GM18867 (cell line): ENCODE data around the gene SCGN.

ENCODE experiments used
- ATAC-seq: cut with Tn5 transposase; IDR thresholded peaks from one replicate; pipeline ENCODE4 v1.9.1; 2021; ENCODE audit warnings: mild to moderate bottlenecking, moderate library complexity; ENCODE audit not compliant: unreplicated experiment

The SCGN gene

GRCh38 chr6:25652007-25652515, at the start of gene SCGN:
SCGN (plus strand) TSS chr6:25652215; CDS start chr6:25652404, 189 bp downstream.
- no peak for ATAC-seq

- ATAC-seq: no peak
Measured at GRCh38 chr6:25602674-25602982, 49.4 kb upstream of the SCGN start.

DNA sequence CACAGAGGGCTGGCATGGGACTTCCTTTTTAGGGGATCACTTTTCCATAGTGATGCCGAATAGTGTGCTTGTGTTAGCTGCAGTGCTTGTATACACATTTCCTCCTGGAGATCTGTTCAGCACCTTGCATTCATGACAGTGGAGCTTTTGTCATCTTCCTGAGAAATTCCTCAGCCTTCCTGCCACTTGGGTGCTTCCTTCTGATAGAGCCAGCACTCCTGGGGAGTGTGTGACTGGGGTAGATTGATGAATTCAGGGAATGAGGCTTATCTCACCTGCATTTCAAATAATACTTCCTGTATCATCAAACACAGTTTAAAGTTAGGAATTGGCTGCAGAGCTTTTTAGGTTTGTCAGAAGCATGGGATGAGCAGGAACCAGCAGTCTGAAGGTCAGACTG, 48.8 kb upstream of the SCGN start:
- ATAC-seq: no peak

GRCh38 chr6:25606151-25606550, 45.9 kb upstream of the SCGN start:
- ATAC-seq: no peak

DNA sequence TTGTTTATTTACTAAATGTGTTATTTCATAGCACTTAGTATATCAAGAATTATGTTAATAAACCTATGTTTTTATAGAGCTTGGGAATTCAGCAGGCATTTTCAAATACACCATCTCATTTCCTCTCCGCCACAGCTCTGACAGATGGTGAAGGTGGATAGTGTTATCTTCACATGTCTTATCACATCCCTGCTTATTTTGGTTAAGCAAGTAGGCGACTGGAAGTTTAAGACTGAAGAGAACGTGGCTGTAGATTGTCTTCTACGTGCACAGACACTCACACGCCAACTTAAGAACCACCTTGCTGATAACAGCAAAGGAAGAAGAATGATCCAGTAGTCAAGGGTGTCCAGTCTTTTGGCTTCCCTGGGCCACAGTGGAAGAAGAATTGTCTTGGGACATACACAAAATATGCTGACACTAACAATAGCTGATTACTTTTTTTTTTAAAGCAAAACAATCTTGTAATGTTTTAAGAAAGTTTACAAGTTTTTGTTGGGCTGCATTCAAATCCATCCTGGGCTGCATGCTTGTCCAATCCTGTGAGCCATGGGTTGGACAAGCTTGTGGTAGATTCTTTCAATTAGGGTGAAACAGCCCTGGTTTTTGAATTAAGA, 43.3 kb upstream of the SCGN start:
- ATAC-seq: no peak

- no peak for ATAC-seq
Measured at GRCh38 chr6:25612666-25613065, 39.3 kb upstream of the SCGN start.

DNA sequence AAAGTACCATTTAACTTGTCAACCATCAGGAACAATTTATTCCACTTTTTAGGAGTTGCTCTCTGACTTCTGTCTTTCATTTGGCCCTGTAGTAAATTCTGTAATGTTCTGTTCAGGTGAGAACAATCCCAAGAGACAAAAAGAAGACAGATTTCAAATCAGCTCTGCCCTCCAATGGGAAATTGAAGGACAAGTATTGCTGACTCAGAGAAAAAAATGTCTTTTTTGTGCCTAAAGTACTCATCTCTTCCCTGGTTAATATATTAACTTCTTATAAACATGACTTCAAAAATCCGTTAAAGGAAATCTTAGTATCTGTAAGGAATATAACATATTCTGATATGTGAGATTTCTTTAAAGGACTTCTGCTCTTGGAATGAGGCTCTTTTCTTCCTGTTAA, 38.6 kb upstream of the SCGN start:
- no peak for ATAC-seq

DNA sequence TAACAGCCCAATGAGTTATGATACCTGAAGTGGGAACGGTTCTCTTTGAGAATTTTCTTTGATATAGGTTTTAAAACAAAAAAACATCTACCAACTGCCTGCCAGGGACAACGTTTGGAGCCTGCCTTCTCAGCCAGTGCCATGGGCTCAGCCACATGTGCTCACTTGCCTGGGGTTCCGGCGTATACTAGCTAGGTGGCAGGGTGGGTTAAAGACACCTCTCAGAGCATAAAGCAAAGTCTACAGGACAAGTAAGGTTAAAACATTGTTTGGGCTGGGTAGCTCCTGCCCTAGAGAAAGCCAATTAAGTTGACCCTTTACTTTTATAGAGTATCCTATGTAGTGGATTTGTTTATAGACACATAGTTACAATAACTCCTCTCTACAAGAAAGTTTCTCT, 38.0 kb upstream of the SCGN start:
- ATAC-seq: no peak

- no peak for ATAC-seq
Measured at GRCh38 chr6:25615471-25615870, 36.5 kb upstream of the SCGN start.

DNA sequence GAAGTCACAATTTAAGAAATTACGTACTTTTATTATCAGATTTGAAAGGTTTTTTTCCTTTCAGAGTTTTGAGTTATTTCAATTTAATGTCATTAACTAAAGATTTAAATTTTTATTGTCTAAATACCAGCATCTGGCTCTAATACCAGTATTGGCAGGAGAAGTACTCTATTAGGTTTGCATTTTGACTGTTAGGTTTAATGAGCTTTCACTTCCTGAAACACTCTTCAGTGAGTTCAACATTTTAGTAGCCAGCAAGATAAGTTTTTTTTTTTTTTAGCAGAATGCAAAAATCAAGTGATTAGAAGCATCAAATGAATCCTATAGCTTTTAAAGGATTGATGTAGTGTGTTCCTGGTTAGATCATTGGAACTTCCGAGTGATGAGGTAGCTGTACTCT, 34.0 kb upstream of the SCGN start:
- peak; percentile 46 for ATAC-seq

DNA sequence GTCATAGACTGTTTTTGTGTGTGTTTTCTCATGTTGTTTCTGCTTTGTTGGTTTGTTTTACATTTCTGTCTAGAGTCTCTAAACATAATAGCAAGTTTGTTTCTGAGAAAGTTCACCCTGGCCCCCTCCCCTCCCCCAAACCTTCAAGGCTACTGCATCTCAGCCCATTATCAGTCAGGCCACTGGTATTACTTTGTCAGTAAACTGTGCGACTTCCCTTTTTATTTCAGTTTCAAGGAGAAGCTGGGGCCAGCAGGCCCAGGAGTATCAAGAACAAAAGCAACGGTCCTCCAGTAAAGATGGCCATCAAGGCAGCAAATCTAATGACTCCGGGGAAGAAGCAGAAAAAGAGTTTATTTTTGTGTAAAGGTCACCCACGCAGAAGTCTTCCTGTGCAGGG, 32.8 kb upstream of the SCGN start:
- ATAC-seq: no peak

GRCh38 chr6:25620391-25620790, 31.6 kb upstream of the SCGN start:
- ATAC-seq: no peak

DNA sequence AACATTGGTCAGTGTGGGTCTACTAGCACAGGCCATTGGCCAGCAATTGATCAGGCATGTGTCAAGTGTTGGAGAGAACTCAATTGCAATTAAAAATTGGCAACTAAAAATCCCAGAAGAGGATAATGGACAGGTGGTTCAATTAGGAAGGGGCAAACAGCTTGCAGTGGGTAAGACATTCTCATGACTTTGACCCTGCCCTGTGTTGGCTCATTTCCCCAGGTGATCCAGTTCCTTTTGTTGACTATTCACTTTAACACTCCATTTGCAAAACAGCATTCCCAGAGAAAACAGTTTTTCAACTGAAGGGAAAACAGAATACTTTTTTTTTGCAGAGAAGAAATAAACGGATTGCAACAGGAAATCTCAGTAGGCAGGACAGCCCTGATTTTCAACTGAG, 28.9 kb upstream of the SCGN start:
- ATAC-seq: no peak

DNA sequence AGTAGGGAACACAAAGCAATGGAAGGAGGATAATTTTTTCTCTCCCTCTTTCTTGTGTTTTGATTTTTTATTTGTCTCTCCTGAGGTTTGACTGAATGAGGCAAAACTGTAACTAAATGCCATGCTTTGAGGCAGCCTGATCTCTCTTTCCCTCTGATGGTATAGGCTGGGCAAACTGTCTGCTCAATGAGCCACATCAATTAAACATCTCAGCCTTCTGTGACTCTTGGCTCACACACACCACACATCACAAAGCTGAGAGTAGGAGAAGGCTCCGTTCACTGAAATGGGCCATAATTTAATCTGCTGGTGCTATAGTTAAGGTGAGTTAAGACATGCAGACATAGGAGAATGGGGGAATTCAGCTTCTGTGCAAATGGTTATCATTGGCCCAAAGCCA, 28.1 kb upstream of the SCGN start:
- ATAC-seq: no peak

- ATAC-seq: no peak
Measured at GRCh38 chr6:25627001-25627400, 25.0 kb upstream of the SCGN start.

DNA sequence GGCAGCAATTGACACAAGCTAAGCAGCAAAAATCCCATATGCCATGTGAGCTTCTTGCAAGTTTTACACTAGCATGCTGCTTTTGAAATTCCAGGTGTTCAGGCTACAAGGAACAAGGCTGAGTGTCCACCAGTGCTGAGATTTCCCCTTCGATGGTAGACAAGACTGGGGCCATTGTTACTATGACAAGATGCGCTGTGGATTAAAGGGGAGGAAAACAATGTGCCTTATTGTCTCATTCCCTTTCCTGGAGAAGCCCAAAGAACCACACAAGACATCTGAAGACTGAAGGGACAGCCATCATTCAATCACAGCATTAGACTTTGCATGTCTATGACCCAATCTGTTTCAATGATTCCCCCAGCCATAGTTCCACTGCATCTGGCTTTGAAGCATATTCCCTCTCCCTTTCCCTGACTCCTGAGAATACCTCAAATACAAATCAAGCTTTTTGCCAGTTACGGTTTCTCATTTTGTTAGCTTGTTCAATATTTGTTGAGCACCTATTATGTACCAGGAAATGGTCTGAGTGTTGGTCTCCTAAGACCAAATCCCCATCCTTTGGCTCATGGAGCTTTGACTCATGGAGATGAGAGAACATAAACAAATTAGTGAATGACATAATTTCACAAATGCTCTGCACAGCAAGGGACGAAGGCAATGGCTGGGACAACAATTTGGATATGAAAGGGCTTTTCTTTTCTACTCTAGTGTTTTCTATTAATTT, 23.4 kb upstream of the SCGN start:
- ATAC-seq: no peak

DNA sequence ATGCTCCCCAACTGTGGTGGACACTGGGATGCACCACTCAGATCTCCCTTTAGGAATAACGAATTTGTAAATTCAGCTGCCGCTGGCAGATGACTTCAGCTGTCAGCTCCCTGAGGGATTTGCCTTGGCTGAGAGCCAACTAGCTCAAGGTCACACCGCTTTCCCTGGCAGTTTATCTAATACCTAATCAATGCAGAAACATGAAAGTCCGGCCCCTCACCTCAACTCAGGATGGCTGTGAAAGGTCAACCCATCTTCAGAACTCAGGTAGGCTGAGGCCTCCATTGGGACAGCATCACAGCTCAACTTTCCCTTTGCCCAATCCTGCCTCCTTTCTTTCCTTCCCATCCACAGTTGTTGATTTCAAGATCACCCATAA, 22.8 kb upstream of the SCGN start:
- no peak for ATAC-seq

DNA sequence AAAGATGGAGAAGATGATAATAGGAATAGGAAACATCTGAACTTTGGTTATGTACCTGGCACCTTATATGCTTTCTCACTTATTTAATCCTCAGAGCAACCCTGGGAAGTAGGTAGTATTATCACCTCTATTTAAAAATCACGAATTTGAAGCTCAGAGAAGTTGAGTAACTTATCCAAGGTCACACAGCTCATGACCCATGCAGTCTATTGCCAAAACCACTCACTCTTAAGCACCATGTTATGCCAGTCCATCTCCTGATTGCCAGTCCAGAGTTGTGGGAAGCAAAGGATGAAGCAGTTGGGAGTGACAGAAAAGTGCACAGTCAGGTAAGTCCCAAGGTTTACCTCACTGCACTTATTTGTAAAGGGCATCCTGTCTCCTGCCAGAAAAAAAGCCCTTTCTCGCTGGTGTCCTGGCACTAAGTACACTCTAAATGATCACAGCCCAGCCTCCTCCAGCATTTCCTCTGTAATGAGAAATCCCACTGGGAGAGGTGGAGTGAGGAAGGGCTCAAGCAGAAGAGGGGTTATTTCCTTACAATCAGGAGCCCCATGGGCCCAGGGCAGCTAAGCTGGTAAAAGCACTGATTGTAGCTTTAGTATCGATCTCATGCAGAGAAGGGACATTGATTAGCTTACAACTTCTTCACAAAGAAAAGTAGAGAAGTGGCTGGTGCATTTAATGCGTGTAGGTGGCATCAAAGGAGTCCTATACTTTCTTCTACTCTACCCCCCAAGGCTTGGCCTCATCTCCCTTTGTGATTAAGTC, 21.3 kb upstream of the SCGN start:
- no peak for ATAC-seq

DNA sequence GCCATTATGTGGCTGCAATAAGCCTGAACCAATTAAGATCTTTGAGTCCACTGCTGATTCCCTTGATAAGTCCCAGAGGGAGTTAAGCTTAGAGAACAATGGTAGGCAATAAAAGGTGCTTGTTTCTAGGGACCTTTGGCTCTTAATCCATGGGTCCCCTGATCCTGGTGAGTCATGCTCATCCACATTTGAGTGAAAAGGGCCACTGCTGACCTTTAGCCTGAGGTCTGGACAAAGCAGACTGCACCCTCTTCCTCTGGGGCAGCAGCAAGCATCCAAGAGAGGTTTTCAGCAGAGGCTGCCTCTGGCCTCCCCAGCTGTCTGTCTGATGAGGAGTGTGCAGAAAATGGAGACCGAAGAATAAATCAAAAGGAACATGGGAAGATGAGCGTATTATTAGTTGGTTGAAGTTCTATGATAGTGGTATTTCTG, 16.1 kb upstream of the SCGN start:
- ATAC-seq: no peak

- ATAC-seq: no peak
Measured at GRCh38 chr6:25637211-25637610, 14.8 kb upstream of the SCGN start.

GRCh38 chr6:25637960-25638434, 14.0 kb upstream of the SCGN start:
- no peak for ATAC-seq

GRCh38 chr6:25639653-25640052, 12.4 kb upstream of the SCGN start:
- ATAC-seq: no peak
